ENCODE results near the gene TMEM185B.

GRCh38 chr2:120219291-120219690 is 3.9 kb downstream of the TMEM185B start:
- TF ChIP-seq EZH2 (IDR thresholded peaks at IDR 0.05; ENCODE audit: insufficient read depth, poor library complexity, severe bottlenecking) (no peak), EZH2phosphoT487 (IDR thresholded peaks at IDR 0.05; ENCODE audit: insufficient read depth, low read depth) (no peak)

All from GM23248 (cell line).